ENCODE measurements around the gene MED22.

The MED22 gene

DNA sequence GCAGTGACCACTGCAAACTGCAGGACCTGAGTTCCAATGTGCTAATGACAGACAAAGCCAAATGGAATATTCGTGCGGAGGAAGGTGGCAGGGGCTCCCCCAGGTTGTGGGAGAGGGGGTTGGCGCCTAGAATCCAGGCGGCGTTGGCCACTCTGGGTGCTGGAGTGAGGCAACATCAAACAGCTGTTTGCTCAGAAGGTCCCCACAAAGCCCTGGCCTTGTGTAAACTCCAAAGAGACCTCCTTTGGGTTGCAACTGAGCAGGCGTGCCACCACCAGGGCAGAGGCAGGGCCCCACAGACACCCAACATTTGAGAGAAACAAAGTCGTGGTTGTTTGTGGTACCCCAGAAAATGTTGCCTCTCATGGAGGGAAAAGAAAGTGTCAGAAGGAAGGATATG, 42.8 kb upstream of the MED22 start:
- no peak overlapping the region for H3K4me3 ChIP-seq (ENCODE audit: low read length, poor library complexity, severe bottlenecking)
- H3K27me3 ChIP-seq (ENCODE audit: insufficient read depth, low read length, poor library complexity, severe bottlenecking), result no peaks in the 10 kb centered on the region
- TF ChIP-seq, protein P1, sequence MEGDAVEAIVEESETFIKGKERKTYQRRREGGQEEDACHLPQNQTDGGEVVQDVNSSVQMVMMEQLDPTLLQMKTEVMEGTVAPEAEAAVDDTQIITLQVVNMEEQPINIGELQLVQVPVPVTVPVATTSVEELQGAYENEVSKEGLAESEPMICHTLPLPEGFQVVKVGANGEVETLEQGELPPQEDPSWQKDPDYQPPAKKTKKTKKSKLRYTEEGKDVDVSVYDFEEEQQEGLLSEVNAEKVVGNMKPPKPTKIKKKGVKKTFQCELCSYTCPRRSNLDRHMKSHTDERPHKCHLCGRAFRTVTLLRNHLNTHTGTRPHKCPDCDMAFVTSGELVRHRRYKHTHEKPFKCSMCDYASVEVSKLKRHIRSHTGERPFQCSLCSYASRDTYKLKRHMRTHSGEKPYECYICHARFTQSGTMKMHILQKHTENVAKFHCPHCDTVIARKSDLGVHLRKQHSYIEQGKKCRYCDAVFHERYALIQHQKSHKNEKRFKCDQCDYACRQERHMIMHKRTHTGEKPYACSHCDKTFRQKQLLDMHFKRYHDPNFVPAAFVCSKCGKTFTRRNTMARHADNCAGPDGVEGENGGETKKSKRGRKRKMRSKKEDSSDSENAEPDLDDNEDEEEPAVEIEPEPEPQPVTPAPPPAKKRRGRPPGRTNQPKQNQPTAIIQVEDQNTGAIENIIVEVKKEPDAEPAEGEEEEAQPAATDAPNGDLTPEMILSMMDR (conservative IDR thresholded peaks at IDR 0.05; ENCODE audit: low read length), result no peak
- TF ChIP-seq EZH2phosphoT487 (IDR thresholded peaks at IDR 0.05; ENCODE audit: borderline replicate concordance), result no peak
- H3K9me2 ChIP-seq (replicated peaks; ENCODE audit: low read depth, low read length), result no peaks in the 10 kb centered on the region
- H3K9me3 ChIP-seq (ENCODE audit: insufficient read depth, low read depth, low read length), result no peaks in the 10 kb centered on the region
- no peaks in the 10 kb centered on the region for H3F3A ChIP-seq (ENCODE audit: low read depth)
- H2AFZ ChIP-seq (ENCODE audit: low read length), result no peak overlapping the region
- H3K4me1 ChIP-seq (ENCODE audit: insufficient read depth, low read length, poor library complexity, severe bottlenecking), result no peaks in the 10 kb centered on the region
- no peaks in the 10 kb centered on the region for H3K79me2 ChIP-seq (ENCODE audit: insufficient read depth, low read length)
- no peak overlapping the region for H3K4me2 ChIP-seq (ENCODE audit: low read depth, low read length, poor library complexity, severe bottlenecking)
- no peaks in the 10 kb centered on the region for H3K36me3 ChIP-seq (ENCODE audit: insufficient read depth, low read length)
- H4K20me1 ChIP-seq (ENCODE audit: insufficient read depth, low read length, poor library complexity, severe bottlenecking), result no peaks in the 10 kb centered on the region
- no peak overlapping the region for H3K9ac ChIP-seq (ENCODE audit: low read depth, low read length, poor library complexity, severe bottlenecking)

DNA sequence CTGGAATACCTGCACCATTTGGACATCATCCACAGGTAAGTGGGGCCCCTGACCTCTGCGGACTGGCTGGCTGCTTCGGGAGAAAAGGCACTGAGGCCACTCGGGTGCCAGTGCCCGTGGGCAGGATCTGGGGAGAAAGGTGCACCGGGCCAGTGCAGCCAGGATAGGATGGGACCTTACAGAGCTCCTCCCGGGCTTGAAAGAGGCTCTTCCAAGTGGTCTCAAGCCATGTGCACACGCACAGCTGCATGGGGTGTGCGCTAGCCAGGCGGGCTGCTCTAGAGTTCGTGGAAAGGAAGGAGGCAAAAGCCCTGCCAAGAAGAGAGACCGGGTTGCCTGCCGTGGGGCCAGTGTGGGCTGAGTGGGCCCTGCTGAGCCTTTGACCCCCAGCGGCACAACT, 41.6 kb upstream of the MED22 start:
- no peak overlapping the region for H3K9ac ChIP-seq (ENCODE audit: low read depth, low read length, poor library complexity, severe bottlenecking)

DNA sequence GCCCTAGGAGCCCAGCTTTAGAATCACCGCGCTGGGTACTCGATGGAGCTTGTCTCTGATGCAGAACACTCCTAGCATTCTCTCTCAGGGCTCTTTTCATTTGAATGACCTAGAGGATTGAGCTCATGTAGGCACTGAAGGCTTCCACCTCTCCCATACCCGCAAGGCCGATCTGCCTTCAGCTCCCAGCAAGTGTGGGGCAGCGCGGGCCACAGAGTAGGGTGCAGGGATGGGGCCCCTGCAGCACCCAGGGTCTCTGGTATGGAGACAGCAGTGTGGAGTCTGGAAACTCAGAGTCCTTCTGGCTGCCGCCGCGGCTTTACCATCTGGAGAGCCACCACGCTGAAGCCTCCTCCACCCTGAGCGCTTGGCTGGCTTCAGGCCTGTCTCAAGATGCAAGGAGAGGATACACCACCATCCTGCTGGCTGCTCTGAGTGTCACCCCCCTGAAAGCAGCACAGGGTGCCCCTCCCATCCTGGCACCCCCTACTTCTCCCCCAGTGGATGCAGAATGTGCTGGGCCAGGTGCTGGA, 41.2 kb upstream of the MED22 start:
- Histone ChIP-seq H4K20me1 (ENCODE audit: insufficient read depth, low read length, poor library complexity, severe bottlenecking) (no peaks in the 10 kb centered on the region), H3K4me2 (ENCODE audit: low read depth, low read length, poor library complexity, severe bottlenecking) (no peak overlapping the region), H3K9me2 (replicated peaks; ENCODE audit: low read depth, low read length) (no peaks in the 10 kb centered on the region), H3K9ac (ENCODE audit: low read depth, low read length, poor library complexity, severe bottlenecking) (no peak overlapping the region), H3K4me1 (ENCODE audit: insufficient read depth, low read length, poor library complexity, severe bottlenecking) (no peaks in the 10 kb centered on the region), H3K27me3 (ENCODE audit: insufficient read depth, low read length, poor library complexity, severe bottlenecking) (no peaks in the 10 kb centered on the region), H3K36me3 (ENCODE audit: insufficient read depth, low read length) (no peaks in the 10 kb centered on the region), H3F3A (ENCODE audit: low read depth) (no peaks in the 10 kb centered on the region), H3K9me3 (ENCODE audit: insufficient read depth, low read depth, low read length) (no peaks in the 10 kb centered on the region), H2AFZ (ENCODE audit: low read length) (no peak overlapping the region), H3K79me2 (ENCODE audit: insufficient read depth, low read length) (no peaks in the 10 kb centered on the region), H3K4me3 (ENCODE audit: low read length, poor library complexity, severe bottlenecking) (no peak overlapping the region)
- TF ChIP-seq, protein P1 (conservative IDR thresholded peaks at IDR 0.05; ENCODE audit: low read length), result no peak

More for the DNA sequence above, 41.6 kb upstream of the MED22 start:
- Histone ChIP-seq H3K36me3 (ENCODE audit: insufficient read depth, low read length) (no peaks in the 10 kb centered on the region), H3K4me2 (ENCODE audit: low read depth, low read length, poor library complexity, severe bottlenecking) (no peak overlapping the region), H4K20me1 (ENCODE audit: insufficient read depth, low read length, poor library complexity, severe bottlenecking) (no peaks in the 10 kb centered on the region), H3K9me2 (replicated peaks; ENCODE audit: low read depth, low read length) (no peaks in the 10 kb centered on the region), H2AFZ (ENCODE audit: low read length) (no peak overlapping the region), H3K4me3 (ENCODE audit: low read length, poor library complexity, severe bottlenecking) (no peak overlapping the region), H3K9me3 (ENCODE audit: insufficient read depth, low read depth, low read length) (no peaks in the 10 kb centered on the region), H3K79me2 (ENCODE audit: insufficient read depth, low read length) (no peaks in the 10 kb centered on the region), H3K4me1 (ENCODE audit: insufficient read depth, low read length, poor library complexity, severe bottlenecking) (no peaks in the 10 kb centered on the region), H3K27me3 (ENCODE audit: insufficient read depth, low read length, poor library complexity, severe bottlenecking) (no peaks in the 10 kb centered on the region), H3F3A (ENCODE audit: low read depth) (no peaks in the 10 kb centered on the region)
- TF ChIP-seq EZH2phosphoT487 (IDR thresholded peaks at IDR 0.05; ENCODE audit: borderline replicate concordance), result no peak
- TF ChIP-seq, protein P1 (conservative IDR thresholded peaks at IDR 0.05; ENCODE audit: low read length), result no peak

Measured in Loucy (cell line).